ENCODE data around the gene FAM184B. TPM values are rescaled to one million over a fixed set of nuclear protein-coding genes. Genes with fewer than 3 reads are reported as not detected.

The FAM184B gene
- total RNA-seq, 1 donor from 2014 or later: not detected

DNA sequence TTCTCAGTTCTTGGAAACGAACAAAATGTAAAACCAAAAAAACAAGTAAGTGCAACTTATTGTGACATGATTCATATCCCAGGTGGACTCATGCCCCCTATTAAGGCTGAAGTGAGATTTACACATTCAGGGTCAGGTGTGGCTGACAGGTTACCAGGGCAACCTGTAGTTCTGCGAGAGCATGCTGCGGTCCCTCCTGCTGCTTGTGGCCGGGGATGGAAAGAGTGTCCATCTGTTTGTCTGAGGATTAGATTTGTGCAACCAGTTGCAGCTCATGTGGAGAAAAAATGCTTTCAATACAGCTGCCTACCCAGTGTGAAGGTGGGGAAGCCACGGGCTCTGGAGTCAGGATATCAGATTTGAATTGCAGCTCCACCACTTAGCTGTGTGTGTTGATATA lies 78.8 kb downstream of the FAM184B start:
- peak overlapping the region; percentile 78 for H3K27ac Mint-ChIP-seq
- H3K4me3 ChIP-seq: no peak overlapping the region

DNA sequence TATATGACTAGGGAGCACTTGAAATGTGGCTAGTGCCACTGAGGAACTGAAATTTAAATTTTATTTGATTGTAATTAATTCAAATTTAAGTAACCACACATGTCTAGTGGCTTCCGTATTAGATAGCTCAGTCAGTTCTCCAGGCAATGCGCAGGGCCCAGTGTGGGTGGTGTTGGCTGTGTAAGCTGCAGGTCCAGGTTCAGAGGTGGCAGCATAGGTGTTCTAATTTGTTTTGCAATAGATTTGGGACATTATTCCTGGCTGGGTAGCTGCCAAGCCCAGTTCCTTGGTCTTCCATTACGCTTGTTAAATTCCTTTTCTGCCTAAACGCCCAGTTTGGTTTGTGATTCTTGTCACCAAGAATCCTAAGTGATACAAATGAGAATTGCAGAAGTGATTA lies 79.5 kb downstream of the FAM184B start:
- no peaks in the 10 kb centered on the region for H3K36me3 ChIP-seq
- DNase-seq (ENCODE audit: low spot score): no peak
- H3K36me3 Mint-ChIP-seq: no peaks in the 10 kb centered on the region
- no peaks in the 10 kb centered on the region for H3K4me1 ChIP-seq
- H3K9ac ChIP-seq: no peak overlapping the region
- no peak overlapping the region for H3K4me2 ChIP-seq
- no peak overlapping the region for H3K27ac ChIP-seq
- H3K27me3 ChIP-seq: no peaks in the 10 kb centered on the region
- H3K27ac Mint-ChIP-seq: peak overlapping the region; percentile 63
- H4K20me1 ChIP-seq (ENCODE audit: low read depth): no peaks in the 10 kb centered on the region
- H2AFZ ChIP-seq (replicated peaks): no peak overlapping the region
- no peaks in the 10 kb centered on the region for H3F3A ChIP-seq (ENCODE audit: low read depth)
- no peak overlapping the region for H3K4me3 ChIP-seq
- H3K4me1 Mint-ChIP-seq: peaks cover 39% of the 10 kb centered on the region
- no peaks in the 10 kb centered on the region for H3K9me3 ChIP-seq (ENCODE audit: low read depth)
- H3K79me2 ChIP-seq (ENCODE audit: low read depth): no peaks in the 10 kb centered on the region
- no peak for TF ChIP-seq EZH2phosphoT487 (IDR thresholded peaks at IDR 0.05)
- TF ChIP-seq, protein P1, sequence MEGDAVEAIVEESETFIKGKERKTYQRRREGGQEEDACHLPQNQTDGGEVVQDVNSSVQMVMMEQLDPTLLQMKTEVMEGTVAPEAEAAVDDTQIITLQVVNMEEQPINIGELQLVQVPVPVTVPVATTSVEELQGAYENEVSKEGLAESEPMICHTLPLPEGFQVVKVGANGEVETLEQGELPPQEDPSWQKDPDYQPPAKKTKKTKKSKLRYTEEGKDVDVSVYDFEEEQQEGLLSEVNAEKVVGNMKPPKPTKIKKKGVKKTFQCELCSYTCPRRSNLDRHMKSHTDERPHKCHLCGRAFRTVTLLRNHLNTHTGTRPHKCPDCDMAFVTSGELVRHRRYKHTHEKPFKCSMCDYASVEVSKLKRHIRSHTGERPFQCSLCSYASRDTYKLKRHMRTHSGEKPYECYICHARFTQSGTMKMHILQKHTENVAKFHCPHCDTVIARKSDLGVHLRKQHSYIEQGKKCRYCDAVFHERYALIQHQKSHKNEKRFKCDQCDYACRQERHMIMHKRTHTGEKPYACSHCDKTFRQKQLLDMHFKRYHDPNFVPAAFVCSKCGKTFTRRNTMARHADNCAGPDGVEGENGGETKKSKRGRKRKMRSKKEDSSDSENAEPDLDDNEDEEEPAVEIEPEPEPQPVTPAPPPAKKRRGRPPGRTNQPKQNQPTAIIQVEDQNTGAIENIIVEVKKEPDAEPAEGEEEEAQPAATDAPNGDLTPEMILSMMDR (IDR thresholded peaks at IDR 0.05): no peak
- no peak overlapping the region for H3K4me3 Mint-ChIP-seq
- H3K27me3 Mint-ChIP-seq (ENCODE audit: insufficient read depth, low read depth): peaks cover 8% of the 10 kb centered on the region
- H3K9me3 Mint-ChIP-seq: peaks cover 19% of the 10 kb centered on the region

More for the DNA sequence above, 78.8 kb downstream of the FAM184B start:
- peak overlapping the region; percentile 18 for H3K4me3 Mint-ChIP-seq
- H3K36me3 Mint-ChIP-seq: no peaks in the 10 kb centered on the region
- H3K79me2 ChIP-seq (ENCODE audit: low read depth): no peaks in the 10 kb centered on the region
- H3K36me3 ChIP-seq: no peaks in the 10 kb centered on the region
- peaks cover 43% of the 10 kb centered on the region for H3K4me1 Mint-ChIP-seq
- peaks cover 15% of the 10 kb centered on the region for H3K9me3 Mint-ChIP-seq
- H3K4me2 ChIP-seq: no peak overlapping the region
- TF ChIP-seq EZH2phosphoT487 (IDR thresholded peaks at IDR 0.05) (no peak), EZH2 (IDR thresholded peaks at IDR 0.05) (no peak)
- TF ChIP-seq, protein P1 (IDR thresholded peaks at IDR 0.05): no peak
- peaks cover 4% of the 10 kb centered on the region for H3K27me3 Mint-ChIP-seq (ENCODE audit: insufficient read depth, low read depth)
- no peaks in the 10 kb centered on the region for H3K9me3 ChIP-seq (ENCODE audit: low read depth)
- no peak for DNase-seq (ENCODE audit: low spot score)
- no peak overlapping the region for H3K9ac ChIP-seq
- no peaks in the 10 kb centered on the region for H3F3A ChIP-seq (ENCODE audit: low read depth)
- no peaks in the 10 kb centered on the region for H4K20me1 ChIP-seq (ENCODE audit: low read depth)
- H3K4me1 ChIP-seq: no peaks in the 10 kb centered on the region
- H3K27me3 ChIP-seq: no peaks in the 10 kb centered on the region
- no peak overlapping the region for H3K27ac ChIP-seq
- no peak overlapping the region for H2AFZ ChIP-seq (replicated peaks)

DNA sequence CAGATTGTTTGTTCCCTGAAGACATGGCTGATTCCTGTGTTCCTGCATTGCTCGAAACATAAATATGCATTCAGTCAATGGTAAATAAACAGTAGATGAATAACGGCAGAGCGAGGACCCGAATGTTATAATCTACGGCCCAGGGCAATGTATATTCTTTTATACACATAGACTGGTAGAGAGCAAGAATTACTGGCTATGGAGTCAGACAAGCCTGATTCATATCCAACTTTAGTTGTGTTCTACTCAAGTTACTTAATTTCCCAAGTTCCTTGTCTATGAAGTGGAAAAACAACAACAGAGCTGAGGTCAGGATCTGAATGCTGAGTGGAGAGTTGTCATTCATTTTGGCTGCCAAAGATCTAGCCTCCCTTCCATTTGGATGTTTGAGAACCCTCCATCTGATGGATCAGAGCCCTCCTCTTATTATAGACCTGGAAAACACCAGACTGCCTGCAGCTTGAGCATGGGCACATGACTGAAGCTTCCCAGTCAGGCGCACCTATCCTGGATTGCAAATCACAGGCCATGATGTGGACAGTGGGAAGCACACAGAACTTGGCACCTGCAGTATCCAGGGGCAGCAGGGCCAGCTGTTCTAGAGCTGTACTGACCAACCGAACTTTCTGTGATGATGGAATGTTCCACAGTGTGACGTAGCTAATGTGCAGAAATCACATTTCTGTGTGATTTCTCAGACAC lies 80.1 kb downstream of the FAM184B start:
- Histone ChIP-seq H3F3A (ENCODE audit: low read depth) (no peaks in the 10 kb centered on the region), H4K20me1 (ENCODE audit: low read depth) (no peaks in the 10 kb centered on the region), H2AFZ (replicated peaks) (no peak overlapping the region), H3K9ac (no peak overlapping the region), H3K79me2 (ENCODE audit: low read depth) (no peaks in the 10 kb centered on the region), H3K27ac (no peak overlapping the region), H3K4me3 (no peak overlapping the region), H3K4me2 (no peak overlapping the region), H3K4me1 (no peaks in the 10 kb centered on the region), H3K36me3 (no peaks in the 10 kb centered on the region), H3K9me3 (ENCODE audit: low read depth) (no peaks in the 10 kb centered on the region), H3K27me3 (no peaks in the 10 kb centered on the region)
- no peak overlapping the region for H3K27ac Mint-ChIP-seq
- DNase-seq (ENCODE audit: low spot score): no peak
- peaks cover under 1% of the 10 kb centered on the region for H3K36me3 Mint-ChIP-seq
- peaks cover 6% of the 10 kb centered on the region for H3K27me3 Mint-ChIP-seq (ENCODE audit: insufficient read depth, low read depth)
- H3K4me3 Mint-ChIP-seq: no peak overlapping the region
- H3K9me3 Mint-ChIP-seq: peaks cover 19% of the 10 kb centered on the region
- TF ChIP-seq EZH2 (IDR thresholded peaks at IDR 0.05) (no peak), EZH2phosphoT487 (IDR thresholded peaks at IDR 0.05) (no peak)
- TF ChIP-seq, protein P1 (IDR thresholded peaks at IDR 0.05): no peak
- H3K4me1 Mint-ChIP-seq: peaks cover 39% of the 10 kb centered on the region

All from neural progenitor cell (in vitro differentiated cells).